Stimulated activated CD4-positive, alpha-beta T cell treated with anti-CD3 and anti-CD28 coated beads, Interleukin-2, amount 100 ng/mL, for 4 hours (primary cell): ENCODE data around the gene TOR3A.
"Not testable (repeated sequence)": the region's sequence is repeated elsewhere in the genome, so short reads cannot be mapped to it uniquely, and the experiment has no call there.

Experiments
- DNase-seq: peaks from one replicate; pipeline ENCODE4 v3.0.0-alpha.2; 2020; ENCODE audit warnings: low read depth

The TOR3A gene

DNA sequence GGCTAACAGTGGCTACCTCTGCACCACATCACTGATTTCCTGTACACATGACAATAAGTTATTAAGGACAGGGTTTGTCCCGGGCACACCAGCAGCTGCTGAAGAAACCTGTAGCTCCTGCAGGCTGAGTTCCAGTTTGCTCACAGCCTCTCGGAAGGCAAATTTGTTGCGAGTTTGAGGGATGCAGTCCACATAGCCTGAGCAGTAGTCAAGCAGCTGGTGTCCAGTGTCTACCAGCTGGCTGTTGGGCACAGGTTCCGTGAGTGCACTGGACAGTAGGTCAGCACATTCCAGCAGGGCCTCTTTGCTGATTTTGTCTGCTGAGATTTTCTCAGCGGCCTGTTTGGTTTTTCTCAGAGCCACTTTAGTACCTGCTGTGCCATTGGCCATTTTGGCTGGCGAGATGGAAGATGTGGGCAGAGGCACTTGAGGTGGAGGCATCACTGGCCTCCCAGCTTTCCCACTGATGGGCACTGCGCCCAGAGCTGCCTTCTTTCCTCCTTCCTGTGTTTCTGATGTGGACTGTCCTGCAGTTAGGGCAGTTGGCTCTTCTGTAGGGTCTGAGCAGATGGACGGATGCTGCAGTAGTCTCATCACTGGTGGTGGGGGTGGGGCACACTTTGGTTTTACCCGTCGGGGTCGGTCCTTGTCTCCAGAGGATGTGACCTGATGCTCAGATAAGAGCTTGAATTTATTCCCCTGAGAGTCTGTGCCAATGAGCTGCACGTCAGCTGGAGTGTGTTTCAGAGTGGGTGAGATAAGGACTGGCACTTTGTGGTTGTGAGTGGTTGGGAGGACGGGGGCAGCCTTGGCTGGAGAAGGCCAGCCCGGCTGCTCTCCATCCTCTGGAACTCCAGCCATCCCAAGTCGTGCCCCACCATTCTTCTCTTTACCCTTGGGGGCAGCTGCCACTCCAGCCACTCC, 26.1 kb downstream of the TOR3A start:
- DNase-seq, result no peak

DNA sequence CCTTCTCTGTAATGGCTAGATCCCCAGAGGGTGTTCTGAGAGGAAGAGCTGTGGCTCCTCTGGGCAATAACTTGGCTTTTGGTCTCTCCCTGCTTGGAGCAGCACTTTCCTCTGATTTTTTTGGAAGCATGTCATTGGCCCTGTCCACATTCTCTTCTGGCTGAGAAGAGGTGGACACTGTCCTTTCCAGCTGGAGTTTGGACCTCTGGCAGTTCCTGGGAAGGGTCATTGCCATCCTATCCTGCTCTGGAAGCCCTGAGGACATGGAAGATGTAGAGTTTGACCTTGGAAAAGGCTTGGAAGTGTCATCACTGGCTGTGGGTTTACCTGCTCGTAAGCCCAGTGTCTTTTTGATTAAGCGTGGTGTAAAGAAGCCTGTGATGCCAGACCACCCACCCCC, 26.8 kb downstream of the TOR3A start:
- no peak for DNase-seq

DNA sequence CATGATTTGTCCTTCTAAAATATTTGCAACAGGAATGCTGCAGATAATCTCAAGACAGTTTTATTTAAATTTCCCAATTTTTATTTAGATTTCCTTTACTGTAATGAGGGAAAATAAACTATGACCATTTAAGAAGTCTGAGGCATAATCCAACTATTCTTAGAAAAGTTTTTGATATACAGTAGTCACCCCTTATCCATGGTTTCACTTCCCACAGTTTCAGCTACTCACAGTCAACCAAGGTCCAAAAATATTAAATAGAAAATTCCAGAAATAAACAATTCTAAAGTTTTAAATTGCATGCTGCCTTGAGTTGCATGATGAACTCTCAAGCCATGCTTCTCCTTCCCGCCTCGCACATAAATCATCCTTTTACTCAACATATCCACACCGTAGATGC, 33.3 kb downstream of the TOR3A start:
- no peak for DNase-seq

DNA sequence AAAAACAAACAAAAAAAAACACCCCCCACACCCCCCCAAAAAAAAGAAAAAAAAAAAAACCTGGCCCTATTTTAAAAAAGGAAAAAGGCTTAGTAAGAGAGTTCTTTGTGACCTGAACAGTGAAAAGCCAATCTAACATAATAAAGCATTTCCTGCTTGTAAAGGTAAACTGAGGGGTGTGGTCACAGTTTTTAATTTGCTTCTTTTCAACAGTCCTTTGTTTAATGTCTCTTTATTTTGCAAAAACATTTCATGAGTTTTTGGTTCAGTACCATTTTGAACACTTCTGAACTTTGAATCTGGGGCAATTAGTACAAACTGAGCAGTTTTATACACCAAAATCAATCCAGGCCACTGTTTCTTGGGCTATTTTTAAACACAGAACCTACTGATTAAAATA, 37.6 kb downstream of the TOR3A start:
- DNase-seq, result no peak

DNA sequence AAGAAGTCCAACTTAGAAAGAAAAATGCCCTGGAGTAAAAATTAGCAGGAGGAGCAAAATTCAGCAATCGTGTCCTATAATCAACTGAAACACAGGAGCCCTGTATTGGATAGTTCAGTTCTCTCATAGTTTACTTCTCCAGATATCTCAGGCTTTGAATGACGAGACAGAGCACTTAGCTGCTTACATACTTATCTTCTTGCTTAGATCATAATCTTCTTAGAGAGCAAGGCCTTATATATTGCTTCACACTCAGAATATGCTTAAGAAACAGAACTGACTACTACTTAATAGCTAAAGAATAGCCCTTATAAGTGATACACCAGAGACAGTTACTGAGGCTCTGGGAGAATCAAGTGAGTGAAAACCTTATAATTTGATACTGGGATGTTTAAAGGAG, 38.9 kb downstream of the TOR3A start:
- DNase-seq, result no peak

DNA sequence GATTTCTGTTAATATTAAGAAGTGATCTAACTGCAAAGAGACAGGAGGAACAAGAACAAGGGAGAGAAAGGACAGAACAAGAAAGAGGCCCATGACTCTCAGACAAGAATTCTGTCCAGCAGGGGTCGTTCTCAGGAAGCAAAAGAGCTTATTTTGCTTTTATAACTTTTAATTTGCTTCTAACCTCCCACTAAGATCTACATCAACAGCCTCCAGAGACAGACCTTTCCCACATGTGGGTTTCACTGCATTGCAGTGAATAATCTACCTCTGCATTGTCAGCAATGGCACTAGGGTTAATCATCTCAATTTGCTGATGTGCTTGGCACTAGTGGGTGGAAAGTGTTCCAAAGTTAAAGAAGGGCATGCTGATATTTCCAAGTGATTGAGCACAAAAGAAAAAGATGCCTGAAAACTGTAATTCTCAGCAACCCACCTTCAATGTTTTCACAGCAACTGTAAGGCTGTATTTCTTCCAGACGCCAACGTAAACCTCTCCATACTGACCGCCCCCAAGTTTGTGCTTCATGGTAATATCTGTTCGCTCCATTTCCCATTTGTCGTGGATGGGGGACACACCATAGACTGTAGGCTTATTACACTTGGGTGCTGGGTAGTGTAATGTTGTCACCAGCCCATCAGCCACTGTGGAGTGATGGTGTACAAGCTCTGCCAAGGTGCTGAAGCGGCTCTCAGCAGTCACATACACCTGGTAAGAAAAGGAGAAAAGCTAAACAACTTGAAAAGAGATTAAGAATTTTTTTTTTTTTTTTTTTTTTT, 39.5 kb downstream of the TOR3A start:
- DNase-seq, result peak; percentile 27

DNA sequence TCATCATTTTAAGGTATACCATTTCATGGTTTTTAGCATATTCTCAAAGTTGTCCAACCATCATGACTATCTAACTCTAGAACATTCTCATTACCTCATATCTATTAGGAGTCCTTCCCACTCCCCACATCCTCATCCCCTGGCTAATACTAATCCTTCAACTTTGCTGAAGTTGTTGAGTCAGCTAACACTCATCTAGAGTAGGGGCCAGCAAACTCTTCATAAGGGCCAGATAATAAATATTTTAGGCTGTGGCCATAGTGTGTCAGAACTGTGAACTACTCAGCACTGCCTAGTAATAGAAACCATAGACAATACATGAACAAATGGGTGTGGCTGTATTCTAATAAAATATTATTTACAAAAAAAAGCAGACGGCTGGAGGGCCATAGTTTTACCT, 43.0 kb downstream of the TOR3A start:
- no peak for DNase-seq

DNA sequence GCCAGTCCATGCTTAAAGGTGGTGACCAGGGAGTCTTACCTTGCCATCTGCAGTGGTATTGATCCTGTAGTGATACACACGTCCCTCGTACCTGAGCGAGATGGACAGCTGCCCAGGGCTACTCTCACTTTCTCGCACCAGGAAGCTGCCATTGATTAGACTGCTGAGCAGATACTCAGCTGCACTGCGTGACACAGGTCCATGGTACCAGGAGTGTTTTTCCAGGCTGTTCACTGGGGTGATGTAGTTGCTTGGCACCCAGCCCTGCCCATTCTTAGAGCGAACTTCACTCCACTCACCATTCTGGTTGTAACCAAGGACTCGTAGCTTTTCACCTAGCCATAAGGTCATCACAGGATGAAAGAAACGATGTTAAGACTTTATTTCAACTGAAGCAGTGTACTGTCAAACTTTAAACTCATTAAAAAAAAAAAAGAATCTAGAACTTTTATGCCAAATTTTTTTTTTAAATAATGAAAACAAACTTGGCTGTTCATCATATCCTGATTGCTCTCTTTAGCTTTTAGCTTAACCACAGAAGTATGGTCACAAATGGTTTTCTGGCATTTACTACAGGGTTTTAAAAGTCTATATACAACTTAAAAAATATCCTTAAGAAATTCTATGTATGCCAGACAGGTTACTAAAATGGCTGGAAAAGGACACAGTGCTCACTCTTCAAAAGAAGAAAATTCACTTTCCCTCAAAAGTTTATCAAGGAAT, 44.6 kb downstream of the TOR3A start:
- no peak for DNase-seq

DNA sequence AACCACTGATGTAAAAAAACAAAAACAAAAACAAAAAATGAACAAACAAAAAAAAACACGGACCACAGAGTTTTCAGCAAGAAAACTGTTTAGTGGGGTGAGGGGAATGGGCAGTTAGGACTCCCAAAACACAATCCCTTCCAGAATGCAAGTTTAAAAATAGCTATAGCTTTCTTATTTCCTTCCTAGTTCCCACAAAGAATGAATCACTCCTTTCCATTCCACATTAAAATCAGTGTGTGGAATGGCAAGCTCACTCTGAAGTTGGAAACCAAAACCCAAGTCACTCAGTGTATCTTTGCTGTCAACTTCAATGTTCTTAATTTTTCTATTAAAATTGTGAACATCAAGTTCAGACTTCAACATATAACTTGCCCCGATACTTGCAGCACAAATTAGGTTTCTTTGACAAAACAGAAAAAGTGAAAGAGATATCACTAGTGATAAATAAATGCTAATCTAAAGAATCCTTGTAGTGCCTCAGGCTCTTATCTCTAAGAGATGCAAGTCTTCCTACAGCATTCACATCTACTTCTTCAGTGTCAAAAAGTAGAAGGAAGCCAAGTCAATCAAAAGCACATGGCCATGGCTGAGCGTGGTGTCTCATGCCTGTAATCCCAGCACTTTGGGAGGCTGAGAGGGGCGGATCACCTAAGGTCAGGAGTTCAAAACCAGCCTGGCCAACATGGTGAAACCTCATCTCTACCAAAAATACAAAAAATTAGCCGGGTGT, 45.5 kb downstream of the TOR3A start:
- DNase-seq, result no peak

DNA sequence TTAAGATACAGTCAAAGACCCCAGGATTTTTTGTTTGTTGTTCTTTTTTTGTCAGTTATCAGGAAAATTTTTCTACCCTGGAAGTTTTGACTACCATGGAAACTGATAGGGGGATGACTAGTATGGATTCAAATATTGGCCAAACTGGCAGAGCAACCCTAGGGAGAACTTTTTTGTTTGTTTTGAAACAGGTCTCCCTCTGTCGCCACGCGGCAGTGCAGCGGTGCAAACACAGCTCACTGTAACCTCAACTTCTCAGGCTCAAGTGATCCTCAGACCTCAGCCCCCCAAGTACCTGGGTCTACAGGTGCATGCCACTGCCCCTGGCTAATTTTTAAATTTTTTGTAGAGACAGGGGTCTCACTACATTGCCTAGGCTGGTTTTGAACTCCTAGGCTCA, 46.6 kb downstream of the TOR3A start:
- no peak for DNase-seq

DNA sequence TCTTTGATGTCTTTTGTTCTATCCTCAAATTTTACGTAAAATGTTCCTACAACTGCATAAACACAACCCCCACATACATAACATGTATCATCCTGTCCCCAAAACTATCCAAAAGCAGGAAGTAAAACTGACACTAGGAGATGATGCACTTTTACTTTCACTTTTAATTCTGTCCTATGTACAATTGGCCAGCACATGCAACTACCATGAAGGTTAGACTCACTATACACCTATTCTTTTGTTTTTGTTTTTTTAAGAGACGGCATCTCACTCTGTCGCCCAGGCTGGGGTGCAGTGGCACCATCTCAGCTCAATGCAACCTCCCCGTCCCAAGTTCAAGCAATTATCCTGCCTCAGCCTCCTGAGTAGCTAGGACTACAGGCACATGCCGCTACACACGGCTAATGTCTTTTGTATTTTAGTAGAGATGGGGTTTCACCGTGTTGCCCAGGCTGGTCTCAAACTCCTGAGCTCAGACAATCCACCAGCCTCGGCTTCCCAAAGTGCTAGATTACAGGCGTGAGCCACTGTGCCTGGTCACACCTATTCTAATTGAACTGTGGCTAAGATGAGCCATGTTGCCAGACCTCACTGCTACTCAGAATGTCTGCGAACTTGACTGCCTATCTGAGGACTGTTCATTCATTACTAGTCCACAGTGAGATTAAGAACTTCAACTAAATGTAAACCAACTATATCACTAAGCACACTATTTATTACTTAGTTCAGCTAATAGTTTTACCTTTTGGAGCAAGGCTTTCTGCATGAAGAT, 48.0 kb downstream of the TOR3A start:
- DNase-seq, result no peak

DNA sequence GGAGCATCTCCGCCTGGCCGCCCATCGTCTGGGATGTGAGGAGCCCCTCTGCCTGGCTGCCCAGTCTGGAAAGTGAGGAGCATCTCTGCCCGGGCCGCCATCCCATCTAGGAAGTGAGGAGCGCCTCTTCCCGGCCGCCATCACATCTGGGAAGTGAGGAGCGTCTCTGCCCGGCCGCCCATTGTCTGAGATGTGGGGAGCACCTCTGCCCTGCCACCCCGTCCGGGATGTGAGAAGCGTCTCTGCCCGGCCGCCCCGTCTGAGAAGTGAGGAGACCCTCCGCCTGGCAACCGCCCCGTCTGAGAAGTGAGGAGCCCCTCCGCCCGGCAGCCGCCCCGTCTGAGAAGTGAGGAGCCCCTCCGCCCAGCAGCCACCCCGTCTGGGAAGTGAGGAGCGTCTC, 53.3 kb downstream of the TOR3A start:
- DNase-seq, result not testable (repeated sequence)

DNA sequence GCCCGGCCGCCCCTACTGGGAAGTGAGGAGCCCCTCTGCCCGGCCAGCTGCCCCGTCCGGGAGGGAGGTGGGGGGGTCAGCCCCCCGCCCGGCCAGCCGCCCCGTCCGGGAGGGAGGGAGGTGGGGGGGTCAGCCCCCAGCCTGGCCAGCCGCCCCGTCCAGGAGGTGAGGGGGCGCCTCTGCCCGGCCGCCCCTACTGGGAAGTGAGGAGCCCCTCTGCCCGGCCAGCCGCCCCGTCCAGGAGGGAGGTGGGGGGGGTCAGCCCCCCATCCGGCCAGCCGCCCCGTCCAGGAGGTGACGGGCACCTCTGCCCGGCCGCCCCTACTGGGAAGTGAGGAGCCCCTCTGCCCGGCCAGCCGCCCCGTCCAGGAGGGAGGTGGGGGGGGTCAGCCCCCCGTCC, 53.8 kb downstream of the TOR3A start:
- DNase-seq, result not testable (repeated sequence)

DNA sequence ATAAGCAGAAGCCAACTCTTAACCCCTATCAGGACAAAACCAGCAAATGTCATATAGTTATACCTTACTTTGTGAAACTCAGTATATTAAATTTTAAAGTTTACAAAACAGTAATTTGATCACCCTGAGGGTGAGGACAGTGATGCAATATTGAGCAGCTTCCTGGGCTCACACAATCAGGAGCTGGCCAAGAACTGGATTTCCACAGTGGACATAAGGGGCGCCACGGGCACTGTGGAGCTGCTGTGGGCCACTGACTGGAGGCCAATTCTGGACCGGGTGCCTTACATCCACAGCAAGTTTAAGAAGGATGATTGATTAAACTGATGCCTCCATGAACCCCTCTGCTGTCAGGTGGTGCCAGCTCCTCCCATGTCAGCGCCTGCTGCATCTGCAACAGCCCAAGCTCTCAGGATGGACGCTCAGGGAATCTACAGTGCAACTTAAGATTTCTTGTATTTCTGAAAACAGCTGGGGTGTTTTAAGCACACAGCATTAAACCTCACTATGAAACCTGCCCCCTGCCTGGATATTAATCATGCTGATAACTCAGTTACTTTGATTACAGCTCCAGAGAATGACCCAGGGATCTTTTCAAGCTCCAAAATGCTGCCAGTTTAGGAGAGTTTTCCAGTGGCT, 55.9 kb downstream of the TOR3A start:
- no peak for DNase-seq

DNA sequence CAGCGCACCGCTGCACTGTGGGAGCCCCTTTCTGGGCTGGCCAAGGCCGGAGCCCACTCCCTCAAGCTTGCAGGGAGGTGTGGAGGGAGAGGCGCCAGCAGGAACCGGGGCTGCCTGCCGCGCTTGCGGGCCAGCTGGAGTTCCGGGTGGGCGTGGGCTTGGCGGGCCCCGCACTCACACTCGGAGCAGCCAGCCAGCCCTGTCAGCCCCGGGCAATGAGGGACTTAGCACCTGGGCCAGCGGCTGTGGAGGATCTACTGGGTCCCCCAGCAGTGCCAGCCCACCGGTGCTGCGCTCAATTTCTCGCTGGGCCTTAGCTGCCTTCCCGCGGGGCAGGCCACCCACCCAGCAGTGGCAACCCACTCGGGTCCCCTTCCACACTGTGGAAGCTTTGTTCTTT, 56.9 kb downstream of the TOR3A start:
- not testable (repeated sequence) for DNase-seq

DNA sequence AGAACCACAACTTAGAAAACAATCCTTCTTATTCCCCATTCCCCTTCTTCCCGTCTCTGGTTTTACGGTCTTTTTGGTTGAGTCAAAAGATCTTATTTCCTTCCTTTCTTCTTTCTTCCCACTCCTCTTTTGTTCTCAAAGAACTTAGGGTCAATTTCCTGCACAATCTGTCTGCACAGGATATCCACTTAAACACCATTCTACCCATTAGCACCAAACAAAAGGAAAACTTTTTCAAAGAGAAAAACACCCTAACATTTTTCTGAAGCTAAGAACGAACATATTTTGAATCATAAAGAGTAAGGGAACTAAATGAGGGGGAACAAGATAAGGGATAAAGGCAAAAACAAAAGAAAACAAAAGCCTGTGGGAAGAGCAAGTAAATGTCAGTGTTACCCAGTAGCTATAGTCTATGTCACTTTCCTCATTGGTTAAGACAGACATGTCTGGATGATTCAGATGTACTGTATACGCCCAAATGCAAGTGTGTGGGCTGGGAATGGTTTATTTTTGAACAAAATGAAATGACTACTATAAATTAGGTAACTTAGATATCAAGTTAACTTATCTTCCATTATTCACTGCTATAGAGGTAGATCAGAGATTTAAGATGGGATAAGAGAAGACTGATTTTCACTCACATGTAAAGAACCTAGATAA, 59.9 kb downstream of the TOR3A start:
- DNase-seq, result peak; percentile 36

DNA sequence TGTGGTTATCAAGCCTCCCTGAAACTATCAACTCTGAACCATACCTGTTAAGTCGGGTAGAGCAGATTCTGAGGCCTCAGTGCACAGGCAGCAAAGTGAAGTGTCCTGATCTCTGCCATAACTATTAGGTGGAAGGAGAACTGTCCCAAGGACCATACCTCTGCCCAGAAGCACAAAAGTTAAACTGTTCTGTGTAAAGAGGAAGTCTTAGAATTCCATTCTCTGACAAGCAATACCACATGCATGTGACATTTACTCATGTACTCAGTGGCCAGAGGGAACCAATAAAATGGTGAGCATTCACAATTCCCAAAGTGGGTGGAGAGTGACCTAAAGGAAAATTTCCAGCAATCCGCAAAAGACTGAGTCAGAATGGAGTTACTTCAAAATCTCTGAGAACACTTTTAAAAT, 61.0 kb downstream of the TOR3A start:
- DNase-seq, result no peak

DNA sequence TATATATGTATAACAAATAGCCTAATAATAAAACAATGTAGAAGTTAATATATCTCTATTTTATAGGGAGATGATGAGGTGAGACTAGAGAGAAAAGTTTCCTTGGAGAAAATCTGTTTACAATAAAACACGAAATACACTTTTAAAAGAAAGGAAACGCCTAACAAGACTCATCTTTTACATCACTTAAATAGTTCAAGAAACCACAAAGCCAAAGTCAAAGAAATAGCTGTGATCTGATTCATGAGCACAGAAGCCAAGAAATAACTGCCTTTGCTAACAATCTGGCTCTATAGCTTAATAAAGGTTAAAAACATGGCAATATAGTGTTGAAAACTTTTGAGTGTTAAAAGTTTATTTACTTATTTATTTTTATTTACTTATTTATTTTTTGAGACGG, 61.5 kb downstream of the TOR3A start:
- DNase-seq, result no peak

DNA sequence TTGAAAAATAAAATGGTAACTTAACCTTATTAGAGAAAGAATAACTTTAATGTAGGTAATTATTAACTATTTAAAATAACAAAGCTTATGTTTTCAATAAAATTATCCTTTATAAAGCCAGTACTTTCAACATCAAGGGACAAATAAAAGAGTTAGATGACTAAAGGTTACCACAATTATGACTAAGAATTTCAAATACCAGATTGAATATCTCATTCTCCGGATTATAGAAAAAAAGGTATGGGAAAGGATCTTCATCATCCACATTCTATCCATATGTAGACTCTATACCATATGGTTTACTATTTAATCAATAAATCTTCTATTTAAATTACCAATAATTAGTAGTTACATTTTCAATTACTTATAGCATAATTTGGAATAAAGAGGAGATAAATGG, 62.8 kb downstream of the TOR3A start:
- no peak for DNase-seq

DNA sequence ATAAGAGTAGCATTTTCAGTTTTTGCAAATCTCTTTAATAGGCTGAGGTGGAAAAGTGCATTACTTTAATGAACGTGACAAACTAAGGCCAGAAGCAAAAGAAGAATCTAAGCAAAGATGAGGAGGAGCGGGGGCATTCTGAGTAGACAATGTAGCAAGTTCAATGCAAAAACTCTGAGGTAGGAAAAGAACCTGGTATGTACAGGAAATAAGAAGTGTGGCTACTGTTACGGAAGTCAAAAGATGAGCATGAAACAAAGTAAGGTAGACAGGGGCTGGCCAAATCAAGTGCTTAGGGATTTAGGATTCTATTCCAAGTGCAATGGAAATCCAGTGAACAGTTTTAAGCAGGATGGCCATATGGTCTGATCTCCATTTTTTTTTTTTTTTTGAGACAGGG, 63.7 kb downstream of the TOR3A start:
- no peak for DNase-seq
